Smooth muscle cell of trachea (primary cell): Measurements from ENCODE around the gene RHNO1. TPM values are rescaled to one million over a fixed set of nuclear protein-coding genes. Genes with fewer than 3 reads are reported as not detected.

Experiments
- total RNA-seq: library from RNA; depleted of rRNA; stranded (reverse); fragments of >200 nt; gene quantifications from 2 replicates; pipeline ENCODE4 v1.2.1, GENCODE V29; 2014

Gene RHNO1, protein sequence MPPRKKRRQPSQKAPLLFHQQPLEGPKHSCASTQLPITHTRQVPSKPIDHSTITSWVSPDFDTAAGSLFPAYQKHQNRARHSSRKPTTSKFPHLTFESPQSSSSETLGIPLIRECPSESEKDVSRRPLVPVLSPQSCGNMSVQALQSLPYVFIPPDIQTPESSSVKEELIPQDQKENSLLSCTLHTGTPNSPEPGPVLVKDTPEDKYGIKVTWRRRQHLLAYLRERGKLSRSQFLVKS
- total RNA-seq: 18.9 and 24.9 TPM in 2 replicates

DNA sequence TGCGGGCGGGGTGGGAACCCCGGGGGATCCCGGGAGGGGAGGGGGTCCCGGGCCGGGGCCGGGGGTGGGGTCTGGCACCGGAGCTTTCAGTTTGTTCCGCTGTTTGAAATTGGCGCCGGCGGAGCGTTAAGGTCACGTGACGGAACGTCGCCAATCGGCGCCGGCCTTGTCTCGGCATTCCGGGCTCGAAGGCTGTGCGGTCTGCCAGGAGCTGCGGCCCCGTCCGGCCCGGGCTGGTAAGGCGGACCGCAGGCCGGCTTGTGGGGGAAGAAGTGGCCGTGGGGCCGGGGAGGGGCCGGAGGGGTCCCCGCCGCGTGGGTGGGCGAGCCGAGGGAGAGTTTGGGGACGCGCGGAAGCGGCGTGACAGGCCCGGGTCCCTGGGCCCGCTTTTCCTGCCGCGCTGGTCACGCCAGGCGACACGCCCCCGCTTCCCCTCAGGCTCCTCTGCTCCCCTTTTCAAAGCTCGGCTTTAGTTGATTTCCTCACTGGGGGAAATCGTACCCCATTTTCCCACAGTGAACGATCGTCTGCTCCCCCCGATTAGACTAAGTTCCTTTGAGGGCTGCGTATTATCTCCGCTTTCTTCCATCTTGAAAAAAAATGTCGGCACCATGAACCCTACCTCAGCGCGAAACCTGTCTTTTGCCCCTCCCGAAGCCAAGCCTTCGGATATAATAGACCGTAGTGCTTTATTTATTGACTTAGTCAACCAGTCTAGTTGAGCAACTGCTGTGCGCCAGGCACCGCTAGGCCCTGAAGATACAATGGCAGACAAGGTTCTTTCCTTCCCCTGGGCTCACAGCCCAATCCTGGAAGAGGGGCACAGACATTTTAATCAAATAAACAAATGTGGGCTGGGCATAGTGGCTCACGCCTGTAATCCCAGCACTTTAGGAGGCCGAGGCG is at the start of gene RHNO1, which contains the start of gene FOXM1:
RHNO1 (plus strand) TSS at position 177 of the 906 bp plus-strand sequence. CDS start 8,144 bp downstream, outside the sequence.
FOXM1 (minus strand) TSS at position 128 of the 906 bp plus-strand sequence. CDS start 2,696 bp downstream, outside the sequence.

DNA sequence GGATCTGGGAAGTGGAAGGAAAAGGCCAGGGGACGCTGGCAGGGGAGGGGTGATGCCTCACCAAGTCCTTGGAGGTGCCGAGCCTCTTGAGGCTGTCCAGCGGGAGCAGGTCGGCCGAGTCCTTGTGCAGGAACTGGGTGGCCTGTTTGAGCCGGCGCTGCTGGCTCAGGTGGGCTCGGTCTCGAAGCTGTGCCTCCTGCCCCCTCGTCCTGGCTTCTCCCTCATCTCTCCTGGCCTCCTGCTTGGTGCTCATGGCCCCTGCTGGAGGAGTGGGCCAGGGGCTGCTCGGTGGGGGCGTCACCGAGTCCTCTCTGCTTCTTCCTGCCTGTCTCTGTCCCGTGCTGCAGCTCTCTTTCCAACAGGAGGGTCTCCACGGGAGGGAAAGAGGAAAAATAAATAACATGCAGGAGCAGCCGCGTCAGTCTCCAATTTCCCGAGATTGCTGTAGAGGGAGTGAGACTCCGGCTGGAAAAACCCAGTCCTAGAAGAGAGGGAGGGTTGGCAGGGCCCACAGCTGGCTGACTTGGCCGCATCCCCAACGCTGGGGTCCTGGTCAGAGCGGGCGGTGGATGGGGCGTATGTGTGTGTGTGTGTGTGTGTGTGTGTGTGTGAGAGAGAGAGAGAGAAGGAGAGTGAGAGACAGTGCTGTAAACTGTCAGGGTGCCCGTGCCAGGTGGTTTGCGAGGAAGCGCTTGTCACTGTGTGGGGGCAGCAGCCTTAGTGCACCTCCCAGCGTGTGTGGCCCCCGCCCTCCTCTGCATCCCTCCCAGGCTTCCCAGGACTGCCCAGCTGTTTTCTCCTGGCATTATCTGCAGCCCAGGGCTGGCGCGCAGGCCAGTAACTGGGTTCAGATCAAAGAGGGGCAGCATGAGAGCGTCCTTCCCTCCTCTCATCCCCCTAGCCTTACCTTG is 42.2 kb upstream of the RHNO1 start, which contains the start of gene NRIP2:
NRIP2 (minus strand) TSS at position 455 of the 911 bp plus-strand sequence; CDS start at position 403, 52 bp downstream.

DNA sequence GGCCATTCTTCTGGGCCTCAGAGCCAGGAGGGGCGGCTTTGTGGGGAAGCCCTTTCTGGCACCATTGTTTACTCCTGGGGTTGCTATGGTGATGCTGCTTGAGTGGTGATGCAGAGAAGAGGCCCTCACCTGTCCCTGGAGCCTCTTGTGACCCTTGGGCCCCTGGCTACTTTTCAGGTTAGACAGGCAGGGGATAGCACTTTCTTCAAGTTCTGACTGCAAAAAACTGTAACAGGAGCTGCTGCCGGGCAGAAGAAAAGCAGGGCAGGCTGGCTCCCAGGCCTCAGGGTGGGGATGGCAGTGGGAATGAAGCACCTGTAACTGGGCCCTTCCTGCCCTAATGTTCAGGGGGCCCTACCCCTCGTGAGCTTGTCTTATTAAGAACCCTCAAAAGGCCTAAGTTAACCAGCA is 20.0 kb upstream of the RHNO1 start, which contains the start of gene TEX52:
TEX52 (minus strand) TSS at position 19 of the 411 bp plus-strand sequence; CDS start at position 6, 13 bp downstream.

DNA sequence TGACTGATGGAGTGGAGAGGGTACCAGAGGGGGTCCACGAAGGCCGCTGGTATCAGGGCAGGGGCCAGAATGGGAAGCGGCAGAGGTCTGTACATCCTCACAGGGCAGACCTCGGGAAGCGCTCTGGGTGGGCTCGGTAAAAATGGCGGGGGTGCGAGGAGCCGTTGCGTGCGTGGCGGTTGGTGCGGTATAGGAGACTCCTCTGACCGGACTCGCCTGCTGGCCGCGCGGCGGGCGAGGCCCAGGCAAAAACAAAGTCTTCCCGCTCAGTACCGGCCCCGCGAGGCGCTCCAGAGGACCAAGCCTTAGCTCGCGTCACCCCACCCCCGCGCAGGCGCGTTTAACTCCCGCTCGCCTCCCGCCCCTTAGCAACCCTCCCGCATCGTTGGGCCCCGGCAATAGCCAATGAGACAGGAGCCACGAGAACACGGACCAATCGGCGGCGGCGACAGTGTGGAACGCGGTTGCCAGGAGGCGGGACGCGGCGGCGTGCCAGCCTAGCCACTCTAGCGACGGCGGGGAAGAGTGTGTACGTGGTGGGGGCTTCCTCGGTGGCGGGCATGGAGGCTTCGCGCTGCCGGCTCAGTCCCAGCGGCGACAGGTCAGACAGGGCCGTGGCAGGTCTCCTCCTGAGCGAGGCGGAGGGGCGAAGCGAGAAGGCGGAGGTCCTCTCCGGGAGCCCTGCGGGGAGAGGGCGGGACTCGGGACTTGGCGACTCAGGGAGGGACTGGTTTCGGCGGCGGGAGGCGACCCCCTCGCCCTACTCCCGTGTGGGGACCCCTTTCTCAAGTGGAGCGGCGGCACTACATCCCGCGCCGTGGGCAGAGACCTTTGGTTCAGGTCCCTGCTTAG is 13.6 kb downstream of the RHNO1 start, which contains the start of gene TULP3:
TULP3 (plus strand) TSS at position 504 of the 852 bp plus-strand sequence; CDS start at position 561, 57 bp downstream.

Other genes with a start within 250 kb of the RHNO1 start
- 34.5 and 45.3 TPM in 2 replicates for gene FKBP4, start 82.3 kb upstream of the RHNO1 start, total RNA-seq
- 12.1 and 13.8 TPM in 2 replicates for gene ITFG2, start 64.6 kb upstream of the RHNO1 start, total RNA-seq
- gene NRIP2, start 42.2 kb upstream of the RHNO1 start, total RNA-seq: 0.15 and 0.50 TPM in 2 replicates
- not detected in 2 replicates for gene TEX52, start 20.2 kb upstream of the RHNO1 start, total RNA-seq
- gene FOXM1, start within 50 bp of the RHNO1 start, total RNA-seq: 2.8 and 22.5 TPM in 2 replicates
- 33.1 and 33.9 TPM in 2 replicates for gene TULP3, start 13.7 kb downstream of the RHNO1 start, total RNA-seq
- gene TEAD4, start 82.2 kb downstream of the RHNO1 start, total RNA-seq: 5.7 and 8.8 TPM in 2 replicates
- gene TSPAN9, start 200.2 kb downstream of the RHNO1 start, total RNA-seq: 14.5 and 42.2 TPM in 2 replicates